HG02763 (cell line): Measurements from ENCODE around the gene THOC6.

Source experiments
- ATAC-seq: cut with Tn5 transposase; IDR thresholded peaks from one replicate; pipeline ENCODE4 v1.9.1; 2021; ENCODE audit warnings: mild to moderate bottlenecking, moderate library complexity; ENCODE audit not compliant: unreplicated experiment

The THOC6 gene

DNA sequence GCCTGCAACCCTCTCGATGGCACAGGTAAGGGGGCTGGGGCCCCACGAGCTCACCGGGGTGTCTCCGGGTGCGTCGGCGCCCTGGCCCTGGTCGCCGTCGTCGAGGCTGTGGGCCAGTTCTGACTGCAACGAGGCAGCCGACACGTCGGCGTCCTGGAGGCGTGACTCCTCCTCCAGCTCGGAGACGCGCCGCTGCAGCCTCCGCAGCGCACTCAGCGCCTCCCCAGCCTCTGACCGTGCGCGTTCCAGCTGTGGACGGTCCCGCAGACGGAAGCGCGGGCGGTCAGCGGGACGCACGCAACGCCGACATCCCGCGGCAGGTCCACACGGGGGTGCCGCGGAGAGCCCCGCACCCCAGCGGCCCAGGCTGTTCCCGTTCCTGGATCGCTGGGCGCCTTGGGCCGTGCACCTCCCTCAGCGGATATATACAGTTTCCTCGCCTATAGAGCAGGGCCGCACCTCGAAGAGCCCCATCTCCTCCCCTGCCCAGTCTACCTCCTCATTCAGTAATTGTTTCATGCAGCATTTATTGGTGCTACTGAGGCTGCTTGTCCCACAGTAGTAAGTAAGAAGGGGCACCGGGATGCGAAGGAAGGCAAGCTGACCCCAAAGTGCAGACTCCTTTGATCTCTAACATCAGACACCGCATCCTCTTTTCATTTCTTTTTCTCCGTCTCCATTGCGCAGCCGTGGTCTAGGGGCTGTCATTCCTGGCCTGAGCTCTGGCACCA lies 5.8 kb downstream of the THOC6 start:
- no peak for ATAC-seq

DNA sequence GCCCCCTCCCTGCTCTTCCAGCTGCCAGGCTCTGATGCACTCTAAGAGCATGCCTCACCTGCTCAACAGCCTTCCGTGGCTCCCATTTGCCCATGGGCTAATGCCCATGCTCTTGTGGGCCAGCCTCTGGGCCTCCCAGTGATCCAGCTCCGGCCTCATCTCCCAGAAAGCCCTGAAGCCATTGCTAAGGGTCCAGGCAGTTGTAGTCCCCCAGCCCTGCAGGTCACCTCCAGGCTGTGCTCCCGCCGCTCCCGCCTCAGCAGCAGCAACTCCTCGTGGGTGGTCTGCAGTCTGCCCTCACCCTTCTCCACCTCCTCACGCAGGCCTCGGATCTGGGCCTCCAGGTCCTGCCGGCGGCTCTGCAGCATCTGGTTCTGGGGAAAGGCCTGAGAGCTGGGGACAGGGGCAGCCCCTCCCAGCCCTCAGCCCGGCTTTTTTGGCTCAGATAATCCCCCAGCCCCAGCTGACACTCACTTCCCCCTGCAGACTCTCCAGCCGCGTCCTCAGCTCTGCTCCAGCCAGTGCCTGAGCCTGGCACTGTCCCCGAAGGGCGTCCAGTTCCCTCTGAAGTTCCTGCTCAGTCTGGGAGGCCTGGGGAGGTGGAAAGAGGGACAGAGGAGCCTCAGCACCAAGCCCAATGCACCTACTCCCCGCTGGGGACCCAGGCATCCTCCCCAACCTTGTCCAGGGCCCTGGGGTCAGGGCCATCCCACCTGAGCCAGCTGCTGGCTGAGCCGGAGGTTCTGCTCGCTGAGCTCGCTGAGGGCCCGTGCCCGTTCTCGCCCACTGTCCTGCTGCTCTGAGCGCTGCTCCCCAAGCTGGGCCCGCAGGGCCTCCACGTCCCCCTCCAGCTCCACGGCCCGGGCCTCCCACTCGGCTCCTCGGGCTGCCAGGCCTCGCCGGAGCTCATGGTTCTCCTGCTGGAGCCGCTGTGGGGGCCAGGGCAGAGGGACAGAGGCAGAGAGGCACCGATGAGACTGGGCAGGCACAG lies 6.7 kb downstream of the THOC6 start:
- no peak for ATAC-seq

DNA sequence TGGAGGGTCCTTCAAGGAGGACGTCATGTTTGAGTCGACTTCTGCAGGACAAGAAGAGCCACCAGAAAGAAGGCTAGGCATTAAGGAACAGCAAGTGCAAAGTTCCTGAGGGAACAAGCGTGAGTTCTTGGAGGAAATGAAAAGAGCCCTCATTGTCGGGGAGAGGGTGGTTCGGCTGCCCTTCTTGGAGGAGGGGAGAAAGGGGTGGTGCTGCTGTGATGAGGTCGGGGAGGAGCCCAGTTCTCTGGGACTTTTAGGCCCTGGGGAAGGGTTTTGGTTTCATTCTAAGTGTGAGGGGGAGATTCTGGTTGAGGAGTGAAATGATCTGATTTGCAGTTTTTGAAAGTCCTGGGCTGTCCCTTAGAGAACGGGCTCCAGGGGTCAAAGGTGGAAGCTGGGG lies 8.8 kb downstream of the THOC6 start:
- ATAC-seq: no peak

DNA sequence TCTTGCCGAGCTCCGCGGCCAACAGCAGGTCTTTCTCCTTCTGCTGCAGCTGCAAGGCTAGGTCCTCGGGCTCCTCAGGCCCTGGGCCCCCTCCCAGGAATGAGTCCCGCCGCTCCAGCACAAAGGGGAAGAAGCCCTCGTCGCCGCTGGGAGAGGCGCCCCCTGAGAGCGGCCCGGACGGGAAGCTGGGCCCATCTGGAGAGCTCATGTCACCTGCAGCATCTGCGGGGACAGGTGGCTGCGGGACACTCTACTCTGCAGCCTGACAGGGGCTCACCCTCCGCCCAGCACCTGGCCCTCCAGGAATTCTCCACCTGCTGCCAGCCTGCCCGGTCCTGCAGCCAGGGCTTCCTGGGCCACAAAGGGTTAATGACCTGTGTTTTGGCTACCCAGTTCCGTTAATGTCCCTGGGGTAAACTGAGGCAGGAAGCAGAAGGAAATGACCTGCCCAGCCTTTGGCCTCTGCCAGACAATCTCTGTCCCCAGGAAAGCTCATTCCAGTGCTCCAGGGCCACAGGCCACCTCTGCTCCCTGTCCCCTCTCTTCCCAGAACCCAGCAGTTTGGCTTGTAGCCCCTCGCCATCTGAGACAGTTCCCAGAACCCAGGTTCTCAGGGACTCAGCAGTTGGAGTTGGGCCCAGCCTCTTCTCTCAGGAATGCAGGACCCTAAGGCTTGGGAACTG lies 11.6 kb downstream of the THOC6 start:
- ATAC-seq: no peak

DNA sequence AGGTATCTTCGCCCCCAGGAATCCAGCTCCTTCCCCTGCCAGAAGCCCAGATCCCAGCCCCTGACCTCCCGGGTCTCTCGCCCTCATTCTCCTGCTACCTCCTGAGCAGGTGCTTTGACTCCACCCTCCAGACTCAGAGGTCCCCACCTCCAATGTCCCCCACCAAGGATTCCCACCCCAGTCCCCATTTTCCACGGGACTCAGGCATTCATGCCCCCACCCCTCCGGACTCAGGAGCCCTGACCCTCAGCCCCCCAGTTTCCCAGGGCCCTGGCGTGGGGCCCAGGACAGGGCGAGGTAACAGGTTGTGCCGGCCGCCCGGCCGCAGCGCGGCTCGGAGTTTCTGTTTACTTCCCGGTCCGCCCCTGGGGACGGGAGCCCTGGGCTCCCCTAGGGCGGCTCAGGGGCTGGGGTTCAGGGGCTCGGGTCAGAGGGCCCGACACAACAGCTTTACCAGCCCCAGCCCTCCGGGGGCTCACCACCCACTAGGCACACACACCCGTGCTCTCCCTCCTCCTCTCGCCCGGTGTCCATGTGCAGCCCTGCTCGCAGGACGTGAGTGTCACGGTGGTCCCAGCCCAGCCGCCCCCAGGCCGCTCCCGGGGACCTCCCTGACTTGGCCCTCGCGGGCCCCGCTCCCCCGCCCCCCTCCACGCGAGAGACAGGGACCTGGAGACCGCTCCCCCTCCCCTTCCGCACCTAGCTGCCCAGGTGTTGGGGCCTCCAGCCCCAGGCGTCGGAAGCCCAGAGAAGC lies 12.3 kb downstream of the THOC6 start:
- ATAC-seq: no peak

DNA sequence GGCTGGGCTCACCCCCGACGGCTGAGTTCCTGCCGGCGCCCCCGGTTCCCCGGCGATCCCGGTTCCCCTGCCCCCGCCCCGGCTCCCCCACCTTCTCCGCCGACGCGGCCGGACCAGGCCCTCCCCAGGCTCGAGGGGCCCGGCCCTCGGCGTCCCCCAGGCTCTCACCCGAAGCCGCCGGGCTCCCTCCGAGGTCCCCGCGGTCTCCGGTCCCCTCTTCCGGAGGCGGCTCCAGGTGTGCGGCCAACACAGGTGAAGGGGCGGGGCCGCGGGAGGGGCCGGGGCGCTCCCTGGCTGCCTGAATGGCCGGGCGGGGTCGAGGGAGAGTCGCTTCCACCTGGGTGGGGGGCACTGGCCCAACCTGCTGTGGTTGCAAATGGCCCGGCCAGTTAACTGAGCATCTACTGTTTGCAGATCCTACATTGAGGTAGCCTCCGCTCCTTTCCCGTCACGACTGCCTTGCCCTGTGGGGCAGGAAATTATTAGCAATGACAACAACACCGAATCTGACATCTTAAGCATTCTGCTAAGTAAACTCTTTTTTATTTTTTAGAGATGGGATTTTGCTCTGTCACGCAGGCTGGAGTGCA lies 13.0 kb downstream of the THOC6 start, which contains the start of gene BICDL2:
BICDL2 (minus strand) TSS at position 219 of the 590 bp plus-strand sequence. CDS start 1,448 bp downstream, outside the sequence.
- ATAC-seq: no peak

DNA sequence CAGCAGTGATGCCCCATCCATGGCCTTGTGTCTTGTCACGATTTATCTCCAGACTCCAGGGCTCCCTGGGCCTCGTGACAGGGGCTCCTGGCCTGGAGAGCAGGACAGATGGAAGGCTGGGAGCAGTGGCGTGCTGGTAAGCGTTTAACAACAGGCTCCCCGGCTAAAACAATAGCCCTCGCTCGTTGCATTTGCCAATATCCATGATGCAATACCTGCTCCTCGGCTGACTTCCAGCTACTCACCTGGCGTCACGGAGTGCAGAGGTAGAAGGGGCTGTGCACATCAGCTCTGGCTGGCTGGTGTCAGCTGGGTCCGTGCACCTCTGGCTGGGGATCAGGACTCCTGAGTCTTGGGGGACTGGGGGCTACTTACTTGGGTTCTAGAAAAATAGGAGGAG lies 14.4 kb downstream of the THOC6 start:
- ATAC-seq: no peak

DNA sequence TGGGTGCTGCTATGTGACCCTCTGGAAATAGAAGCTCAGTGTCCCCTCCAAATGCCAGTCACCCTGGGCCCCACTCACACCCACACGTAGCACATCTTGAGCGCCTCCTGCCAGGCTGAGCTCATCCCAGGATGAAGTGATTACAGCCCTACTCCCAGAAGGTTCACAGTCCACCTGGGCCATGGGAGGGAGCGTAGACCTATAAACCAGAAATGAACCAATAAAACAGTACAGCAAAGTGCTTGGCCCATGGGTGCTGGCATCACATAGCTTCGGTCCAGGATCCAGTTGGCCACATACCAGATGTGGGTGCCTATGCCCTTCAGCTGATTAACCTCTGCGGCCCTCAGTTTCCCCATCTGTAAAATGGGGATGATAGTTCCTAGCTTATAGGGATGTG lies 15.1 kb downstream of the THOC6 start:
- ATAC-seq: no peak

DNA sequence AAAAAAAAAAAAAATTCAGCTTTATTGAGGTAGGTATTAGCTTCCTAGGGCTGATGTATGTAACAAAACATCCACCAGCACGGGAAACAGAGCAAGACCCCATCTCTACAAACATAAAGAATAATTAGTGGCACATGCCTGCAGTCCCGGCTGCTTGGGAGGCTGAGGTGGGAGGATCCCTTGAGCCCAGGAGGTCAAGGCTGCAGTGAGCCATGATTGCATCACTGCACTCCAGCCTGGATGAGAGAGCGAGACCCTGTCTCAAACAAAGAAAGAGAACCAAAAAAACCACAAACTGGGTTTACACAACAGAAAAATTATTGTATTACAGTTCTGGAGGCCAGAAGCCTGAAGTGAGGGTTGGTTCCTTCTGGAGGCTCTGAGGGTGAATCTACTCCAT lies 18.5 kb downstream of the THOC6 start:
- no peak for ATAC-seq

DNA sequence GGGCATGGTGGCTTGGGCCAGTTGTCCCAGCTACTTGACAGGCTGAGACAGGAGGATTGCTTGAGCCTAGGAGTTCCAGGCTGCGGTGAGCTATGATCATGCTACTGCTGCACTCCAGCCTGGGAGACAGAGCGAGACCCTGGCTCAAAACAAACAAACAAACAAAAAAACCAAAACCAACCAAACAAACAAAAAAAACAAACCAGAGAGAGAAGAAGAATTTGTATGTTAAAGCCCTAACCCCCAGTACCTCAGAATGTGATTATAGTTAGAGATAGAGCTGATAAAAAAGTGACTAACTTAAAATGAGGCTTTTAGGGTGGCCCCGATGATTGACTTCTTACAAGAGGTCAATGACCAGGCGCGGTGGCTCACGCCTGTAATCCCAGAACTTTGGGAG lies 20.9 kb downstream of the THOC6 start:
- ATAC-seq: no peak

DNA sequence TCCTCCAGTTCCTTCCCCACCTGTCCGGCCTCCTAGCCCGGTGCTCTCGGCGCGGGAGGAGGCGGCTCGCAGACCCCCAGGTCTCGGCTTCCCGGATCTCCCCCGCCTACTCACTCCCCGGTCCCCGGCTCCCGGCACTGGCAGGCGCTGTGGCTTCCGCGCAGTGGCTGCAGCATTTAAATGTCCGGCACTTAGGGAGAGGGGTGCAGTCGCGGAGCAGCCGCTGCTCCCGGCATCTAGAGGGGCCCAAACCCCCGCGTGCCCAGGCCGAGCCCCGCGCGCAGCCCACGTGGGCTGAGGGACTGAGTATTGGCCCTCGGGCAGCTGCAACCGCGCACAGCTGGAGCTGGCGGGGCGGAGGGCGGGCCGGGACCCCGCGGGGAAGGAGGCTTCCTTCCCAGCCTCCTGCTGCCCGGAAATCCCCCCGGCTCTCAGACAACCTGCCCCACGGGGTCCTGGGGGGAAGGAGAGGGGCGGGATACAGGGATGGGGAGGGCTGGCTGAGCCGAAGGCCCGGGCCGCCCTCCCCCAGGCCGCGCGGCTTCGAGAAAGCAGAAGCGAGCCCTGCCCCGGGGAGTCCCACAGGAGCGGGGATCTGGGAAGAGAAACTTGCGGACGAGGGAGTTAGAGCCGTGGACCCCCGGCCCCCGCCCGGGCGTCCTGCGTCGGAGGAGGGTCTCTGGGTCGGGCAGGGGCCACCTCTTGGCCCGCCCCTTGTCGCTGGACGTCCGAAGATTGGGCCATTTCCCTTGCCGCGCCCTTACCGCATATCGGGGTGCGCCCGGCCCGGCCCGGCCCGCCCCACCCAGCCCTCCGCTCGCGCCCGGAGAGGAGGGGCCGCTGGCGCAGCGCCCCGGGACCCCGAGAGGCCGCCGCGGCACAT lies 22.2 kb downstream of the THOC6 start, which contains the start of gene MMP25:
MMP25 (plus strand) TSS at position 804 of the 883 bp plus-strand sequence. CDS start 357 bp downstream, outside the sequence.
- no peak for ATAC-seq

DNA sequence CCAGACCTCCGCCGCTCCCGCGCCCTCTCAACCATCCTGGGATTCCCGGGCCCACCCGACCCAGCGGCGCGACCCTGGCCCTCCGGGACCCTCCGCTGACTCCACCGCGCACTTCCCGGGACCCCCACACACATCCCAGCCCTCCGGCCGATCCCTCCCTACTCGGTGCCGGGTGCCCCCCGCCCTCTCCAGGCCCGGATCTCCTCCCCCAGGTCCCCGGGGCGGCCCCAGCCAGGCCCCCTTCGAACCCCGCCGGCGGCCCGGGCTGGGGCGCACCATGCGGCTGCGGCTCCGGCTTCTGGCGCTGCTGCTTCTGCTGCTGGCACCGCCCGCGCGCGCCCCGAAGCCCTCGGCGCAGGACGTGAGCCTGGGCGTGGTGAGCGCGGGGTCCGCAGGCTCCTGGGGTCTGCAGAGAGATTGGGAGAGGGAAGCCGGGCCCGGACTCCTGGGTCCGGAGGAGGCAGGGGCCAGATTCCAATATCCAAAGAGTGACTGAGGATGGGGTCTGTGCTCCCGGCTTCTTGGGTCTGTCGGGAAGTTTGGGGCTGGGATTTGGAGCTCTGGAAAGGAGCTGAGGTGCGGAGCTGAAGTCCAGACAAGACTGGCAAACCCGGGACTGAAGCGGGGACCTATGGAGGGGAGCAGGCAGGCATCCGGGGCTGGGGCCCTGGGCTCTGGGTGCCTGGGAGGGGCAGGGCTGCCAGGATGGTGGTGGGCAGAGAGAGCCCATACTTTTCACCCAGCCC lies 23.0 kb downstream of the THOC6 start:
- ATAC-seq: no peak

DNA sequence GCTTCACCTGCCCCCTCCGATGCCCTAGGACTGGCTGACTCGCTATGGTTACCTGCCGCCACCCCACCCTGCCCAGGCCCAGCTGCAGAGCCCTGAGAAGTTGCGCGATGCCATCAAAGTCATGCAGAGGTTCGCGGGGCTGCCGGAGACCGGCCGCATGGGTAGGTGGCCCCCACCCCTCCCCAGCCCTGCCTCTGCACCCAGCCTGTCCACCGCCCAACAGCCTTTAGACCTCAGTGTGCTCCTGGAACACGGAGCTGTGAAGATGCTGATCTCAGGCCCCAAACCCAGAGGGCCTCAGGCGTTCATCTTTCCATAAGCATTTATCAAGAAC lies 23.5 kb downstream of the THOC6 start:
- ATAC-seq: no peak

DNA sequence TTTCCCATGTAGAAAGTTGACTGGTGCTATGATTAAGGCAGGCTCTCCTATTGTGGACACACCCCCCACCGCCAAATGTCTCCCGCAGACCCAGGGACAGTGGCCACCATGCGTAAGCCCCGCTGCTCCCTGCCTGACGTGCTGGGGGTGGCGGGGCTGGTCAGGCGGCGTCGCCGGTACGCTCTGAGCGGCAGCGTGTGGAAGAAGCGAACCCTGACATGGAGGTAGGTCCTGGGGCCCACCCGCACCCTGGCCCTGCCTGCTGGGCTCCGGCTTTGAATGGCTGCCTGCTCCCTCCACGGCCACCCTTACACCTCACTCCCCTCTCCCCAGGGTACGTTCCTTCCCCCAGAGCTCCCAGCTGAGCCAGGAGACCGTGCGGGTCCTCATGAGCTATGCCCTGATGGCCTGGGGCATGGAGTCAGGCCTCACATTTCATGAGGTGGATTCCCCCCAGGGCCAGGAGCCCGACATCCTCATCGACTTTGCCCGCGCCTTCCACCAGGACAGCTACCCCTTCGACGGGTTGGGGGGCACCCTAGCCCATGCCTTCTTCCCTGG lies 26.2 kb downstream of the THOC6 start:
- no peak for ATAC-seq

DNA sequence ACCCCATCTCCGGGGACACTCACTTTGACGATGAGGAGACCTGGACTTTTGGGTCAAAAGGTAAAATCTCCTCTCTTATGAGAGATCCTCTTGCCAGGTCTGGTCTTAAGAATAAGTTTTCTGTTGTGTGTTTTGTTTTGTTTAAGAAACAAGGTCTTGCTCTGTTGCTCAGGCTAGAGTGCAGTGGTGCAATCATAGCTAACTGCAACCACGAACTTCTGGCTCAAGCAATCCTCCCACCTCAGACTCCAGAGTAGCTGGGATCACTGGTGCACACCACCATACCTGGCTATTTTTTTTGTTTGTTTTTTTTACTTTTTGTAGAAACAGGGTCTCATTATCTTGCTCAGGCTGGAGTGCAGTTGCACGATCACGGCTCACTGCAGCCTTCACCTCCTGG lies 26.7 kb downstream of the THOC6 start:
- no peak for ATAC-seq

DNA sequence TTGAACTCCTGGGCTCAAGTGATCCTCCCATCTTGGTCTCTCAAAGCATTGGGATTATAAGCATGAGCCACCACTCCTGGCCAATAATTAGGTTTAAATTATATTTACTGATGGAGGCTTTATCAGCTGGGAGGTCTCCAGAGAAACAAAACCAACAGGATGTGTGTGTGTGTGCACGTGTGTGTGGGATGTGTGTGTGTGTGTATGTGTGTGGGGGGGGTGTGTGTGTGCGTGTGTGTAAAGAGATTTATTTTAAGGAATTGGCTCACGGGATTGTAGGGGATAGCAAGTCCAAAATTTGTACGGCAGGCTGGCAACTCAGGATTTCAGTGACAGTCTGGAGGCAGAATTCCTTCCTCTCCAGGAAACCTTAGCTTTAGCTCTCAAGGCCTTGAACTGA lies 27.2 kb downstream of the THOC6 start:
- ATAC-seq: no peak

DNA sequence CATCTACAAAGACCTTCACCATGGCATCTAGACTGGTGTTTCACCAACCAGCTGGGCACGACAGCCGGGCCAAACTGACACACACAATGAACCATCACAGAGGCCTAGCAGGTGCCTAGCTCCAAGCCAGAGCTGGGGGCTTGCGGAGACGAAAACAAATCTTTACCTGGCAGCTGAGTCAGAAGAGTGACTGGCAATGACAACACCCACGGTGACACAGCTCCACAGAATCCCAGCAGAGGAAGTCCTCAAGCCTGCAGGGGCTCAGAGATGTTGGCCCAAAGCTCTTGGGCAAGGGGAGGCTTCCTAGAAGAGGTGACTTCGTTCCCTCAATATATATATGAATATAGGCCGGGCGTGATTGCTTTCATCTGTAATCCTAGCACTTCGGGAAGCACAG lies 27.7 kb downstream of the THOC6 start:
- ATAC-seq: no peak
